Mucosa of rectum (tissue), 2 donors: ENCODE data around the gene SGK2.

Experiments used
- H3K27ac ChIP-seq, 2 donors: one replicate each; pipeline ENCODE4 v1.7.0; 2013; ENCODE audit warnings: inconsistent platforms in 2 of 2, low read depth in 2 of 2, low read length in 2 of 2
- H3K27me3 ChIP-seq, 2 donors: one replicate each; pipeline ENCODE4 v1.7.0; 2013; ENCODE audit warnings: low read length in 2 of 2; ENCODE audit not compliant: control insufficient read depth in 2 of 2, insufficient read depth in 2 of 2
- H3K36me3 ChIP-seq, 2 donors: one replicate each; pipeline ENCODE4 v1.7.0; 2013; ENCODE audit warnings: low read length in 2 of 2; ENCODE audit not compliant: control insufficient read depth in 2 of 2, insufficient read depth in 2 of 2
- H3K4me1 ChIP-seq, 2 donors: one replicate each; pipeline ENCODE4 v1.7.0; 2013; ENCODE audit warnings: low read length in 2 of 2, mild to moderate bottlenecking in 1 of 2; ENCODE audit not compliant: control insufficient read depth in 2 of 2, insufficient read depth in 2 of 2
- H3K4me3 ChIP-seq, 2 donors: one replicate each; pipeline ENCODE4 v1.7.0; 2013; ENCODE audit warnings: low read length in 2 of 2
- H3K9ac ChIP-seq, 2 donors: one replicate each; pipeline ENCODE4 v1.7.0; 2013; ENCODE audit warnings: low read length in 2 of 2, low read depth in 1 of 2, mild to moderate bottlenecking in 1 of 2
- H3K9me3 ChIP-seq, 2 donors: one replicate each; pipeline ENCODE4 v1.7.0; 2013; ENCODE audit warnings: low read length in 2 of 2; ENCODE audit not compliant: control insufficient read depth in 2 of 2
- donor health status: healthy.
- donor health status: Normal muscosa, but diverticular disease.

SGK2 gene

GRCh38 chr20:43528258-43528875 lies 30.5 kb upstream of the SGK2 start:
- Histone ChIP-seq H3K27me3 (no peaks in the 10 kb centered on the region), H3K9ac (no peak overlapping the region), H3K4me1 (no peaks in the 10 kb centered on the region), H3K36me3 (no peaks in the 10 kb centered on the region), H3K4me3 (no peak overlapping the region), H3K27ac (no peak overlapping the region), H3K9me3 (no peaks in the 10 kb centered on the region)

GRCh38 chr20:43529051-43529450 lies 29.8 kb upstream of the SGK2 start:
- Histone ChIP-seq H3K27me3 (no peaks in the 10 kb centered on the region), H3K36me3 (no peaks in the 10 kb centered on the region), H3K9me3 (no peaks in the 10 kb centered on the region), H3K27ac (no peak overlapping the region), H3K4me1 (no peaks in the 10 kb centered on the region), H3K9ac (no peak overlapping the region), H3K4me3 (no peak overlapping the region)

- H3K27ac ChIP-seq: no peak overlapping the region
- no peaks in the 10 kb centered on the region for H3K27me3 ChIP-seq
- no peaks in the 10 kb centered on the region for H3K9me3 ChIP-seq
- no peak overlapping the region for H3K9ac ChIP-seq
- H3K4me1 ChIP-seq: no peaks in the 10 kb centered on the region
- no peaks in the 10 kb centered on the region for H3K36me3 ChIP-seq
- no peak overlapping the region for H3K4me3 ChIP-seq
Observed at GRCh38 chr20:43529457-43530153, 29.2 kb upstream of the SGK2 start.

GRCh38 chr20:43530321-43531090 lies 28.3 kb upstream of the SGK2 start:
- Histone ChIP-seq H3K4me3 (no peak overlapping the region), H3K9me3 (no peaks in the 10 kb centered on the region), H3K27ac (no peak overlapping the region), H3K9ac (no peak overlapping the region), H3K36me3 (no peaks in the 10 kb centered on the region), H3K4me1 (no peaks in the 10 kb centered on the region), H3K27me3 (no peaks in the 10 kb centered on the region)

GRCh38 chr20:43531091-43531443 lies 27.8 kb upstream of the SGK2 start:
- Histone ChIP-seq H3K36me3 (no peaks in the 10 kb centered on the region), H3K27me3 (no peaks in the 10 kb centered on the region), H3K9me3 (no peaks in the 10 kb centered on the region), H3K9ac (no peak overlapping the region), H3K4me1 (no peaks in the 10 kb centered on the region), H3K27ac (no peak overlapping the region), H3K4me3 (no peak overlapping the region)

- no peaks in the 10 kb centered on the region for H3K9me3 ChIP-seq
- no peaks in the 10 kb centered on the region for H3K36me3 ChIP-seq
- H3K27me3 ChIP-seq: no peaks in the 10 kb centered on the region
- H3K9ac ChIP-seq: no peak overlapping the region
- H3K27ac ChIP-seq: no peak overlapping the region
- H3K4me1 ChIP-seq: no peaks in the 10 kb centered on the region
- H3K4me3 ChIP-seq: no peak overlapping the region
Observed at GRCh38 chr20:43532416-43533055, 26.3 kb upstream of the SGK2 start.

GRCh38 chr20:43533060-43533459 lies 25.8 kb upstream of the SGK2 start:
- Histone ChIP-seq H3K9ac (no peak overlapping the region), H3K4me1 (no peaks in the 10 kb centered on the region), H3K27me3 (no peaks in the 10 kb centered on the region), H3K9me3 (no peaks in the 10 kb centered on the region), H3K36me3 (no peaks in the 10 kb centered on the region), H3K4me3 (no peak overlapping the region), H3K27ac (no peak overlapping the region)

GRCh38 chr20:43534016-43534415 lies 24.8 kb upstream of the SGK2 start:
- Histone ChIP-seq H3K36me3 (no peaks in the 10 kb centered on the region), H3K4me3 (no peak overlapping the region), H3K9me3 (no peaks in the 10 kb centered on the region), H3K27me3 (no peaks in the 10 kb centered on the region), H3K27ac (no peak overlapping the region), H3K9ac (no peak overlapping the region), H3K4me1 (no peaks in the 10 kb centered on the region)

- no peaks in the 10 kb centered on the region for H3K9me3 ChIP-seq
- no peak overlapping the region for H3K27ac ChIP-seq
- H3K4me1 ChIP-seq: no peaks in the 10 kb centered on the region
- no peaks in the 10 kb centered on the region for H3K36me3 ChIP-seq
- H3K4me3 ChIP-seq: no peak overlapping the region
- H3K27me3 ChIP-seq: no peaks in the 10 kb centered on the region
- H3K9ac ChIP-seq: no peak overlapping the region
Observed at GRCh38 chr20:43534791-43535350, 24.0 kb upstream of the SGK2 start.
